ENCODE data around the gene TMEM163.

DNA sequence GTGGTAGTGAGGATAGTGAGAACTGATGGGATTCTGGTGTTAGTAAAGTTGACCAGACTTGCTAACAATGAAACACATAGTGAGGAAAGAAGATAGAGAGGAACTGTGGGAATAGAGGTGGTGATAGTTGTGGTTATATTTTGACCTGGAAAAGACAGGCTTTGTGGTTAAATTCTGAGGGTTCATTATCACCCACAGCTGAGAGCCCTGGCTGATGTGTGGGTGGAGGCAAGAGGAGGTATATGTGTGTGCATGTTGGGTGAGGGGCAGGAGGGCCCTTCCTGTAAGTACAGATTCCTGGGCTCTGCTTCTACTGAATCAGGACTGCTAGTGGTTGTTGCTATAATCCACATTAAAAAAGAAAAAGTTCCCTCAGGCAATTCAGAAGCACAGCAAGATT, 26.2 kb upstream of the TMEM163 start:
- TF ChIP-seq POLR2A (IDR thresholded peaks at IDR 0.05; ENCODE audit: low read length): no peak
- no peak for TF ChIP-seq GATA1 (IDR thresholded peaks at IDR 0.05; ENCODE audit: low read depth, low read length)
